Measurements from ENCODE around the gene ZNF491.
A peak's percentile ranks its signal among the peaks of the same experiment; 100 is the strongest.
"Not testable (repeated sequence)": the region's sequence is repeated elsewhere in the genome, so short reads cannot be mapped to it uniquely, and the experiment has no call there.

The ZNF491 gene

DNA sequence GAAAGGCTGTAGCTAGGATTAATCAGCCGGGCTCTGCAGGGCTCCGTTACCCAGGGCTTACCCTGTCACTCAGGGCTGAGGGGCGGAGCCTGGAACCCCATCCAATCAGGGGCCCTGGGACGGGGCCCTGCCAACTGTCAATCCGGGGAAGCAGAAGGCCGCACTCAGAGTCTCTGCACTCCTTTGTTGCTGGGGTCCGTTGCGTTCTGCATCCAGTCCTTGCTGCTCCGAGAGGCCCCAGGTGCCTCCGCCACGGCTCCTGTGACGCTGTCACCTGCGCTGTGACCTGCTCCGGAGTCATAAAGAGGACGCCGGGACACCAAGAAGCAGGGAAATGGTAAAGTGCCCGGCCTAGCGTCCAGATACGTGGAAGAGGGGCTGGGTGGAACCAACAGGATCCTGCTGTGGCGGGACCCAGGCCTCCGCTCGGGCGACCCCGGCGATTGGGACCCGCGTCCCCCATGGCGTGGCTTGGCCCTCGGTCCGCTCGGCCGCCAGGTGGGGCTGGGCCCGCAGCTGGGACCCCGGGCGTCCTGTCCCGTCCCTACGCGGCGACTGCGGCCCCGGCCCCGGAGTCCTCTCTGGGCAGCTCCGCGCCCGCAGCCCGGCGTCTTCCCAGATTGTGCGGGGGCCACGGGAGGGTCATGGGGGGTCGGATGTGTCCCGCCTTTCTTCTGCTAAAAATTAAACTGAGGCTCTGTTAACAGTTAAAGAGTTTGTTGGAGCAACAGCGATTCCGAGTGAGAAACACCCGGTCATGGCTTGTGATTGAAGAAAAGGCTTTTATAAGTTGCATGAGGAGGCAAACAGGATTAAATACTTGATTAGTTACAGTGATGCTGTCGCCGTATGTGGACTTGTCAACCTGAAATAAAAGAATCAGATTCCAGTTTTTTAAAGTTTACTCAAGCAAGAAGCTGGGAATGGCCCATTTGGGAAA is at the start of gene ZNF491:
TSS of gene ZNF491 (plus strand) at position 133 of the 940 bp plus-strand sequence. CDS start 7,431 bp downstream, outside the sequence.
- DNase-seq (ENCODE audit: low read depth, low spot score): peak; percentile 96

DNA sequence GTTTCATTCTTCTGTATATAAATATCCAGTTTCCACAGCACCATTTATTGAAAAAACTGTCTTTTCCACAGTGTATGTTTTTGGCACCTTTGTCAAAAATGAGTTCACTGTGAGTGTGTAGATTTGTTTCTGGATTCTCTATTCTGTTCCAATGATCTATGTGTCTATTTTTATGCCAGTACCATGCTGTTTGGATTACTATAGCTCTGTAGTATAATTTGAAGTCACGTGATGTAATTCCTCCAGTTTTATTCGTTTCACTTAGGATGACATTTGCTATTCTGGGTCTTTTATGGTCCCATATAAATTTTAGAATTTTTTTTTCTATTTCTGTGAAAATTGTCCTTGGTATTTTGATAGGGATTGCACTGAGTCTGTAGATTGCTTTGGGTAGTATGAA is 48.6 kb upstream of the ZNF491 start:
- no peak for DNase-seq (ENCODE audit: low read depth, low spot score)

- DNase-seq (ENCODE audit: low read depth, low spot score): no peak
Measured at GRCh38 chr19:11752244-11752736, 46.0 kb upstream of the ZNF491 start.

GRCh38 chr19:11754663-11755062 is 43.7 kb upstream of the ZNF491 start:
- DNase-seq (ENCODE audit: low read depth, low spot score): no peak

DNA sequence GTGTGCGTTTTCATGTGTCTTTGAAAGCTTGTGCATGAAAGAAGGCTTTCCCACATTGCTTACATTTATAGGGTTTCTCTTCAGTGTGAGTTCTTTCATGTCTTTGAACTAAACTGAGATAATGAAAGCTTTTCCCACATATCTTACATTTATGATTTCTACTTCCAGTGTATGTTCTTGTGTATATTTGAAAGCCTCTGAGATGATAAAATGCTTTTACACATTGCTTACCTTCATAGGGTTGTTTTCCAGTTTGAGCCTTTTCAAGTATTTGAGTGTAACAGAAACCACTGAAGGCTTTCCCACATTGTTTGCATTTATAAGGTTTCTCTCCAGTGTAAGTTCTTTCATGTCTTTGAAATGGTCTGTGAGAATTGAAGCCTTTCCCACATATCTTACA is 41.4 kb upstream of the ZNF491 start:
- DNase-seq (ENCODE audit: low read depth, low spot score): no peak

GRCh38 chr19:11759805-11760204 is 38.5 kb upstream of the ZNF491 start:
- no peak for DNase-seq (ENCODE audit: low read depth, low spot score)

DNA sequence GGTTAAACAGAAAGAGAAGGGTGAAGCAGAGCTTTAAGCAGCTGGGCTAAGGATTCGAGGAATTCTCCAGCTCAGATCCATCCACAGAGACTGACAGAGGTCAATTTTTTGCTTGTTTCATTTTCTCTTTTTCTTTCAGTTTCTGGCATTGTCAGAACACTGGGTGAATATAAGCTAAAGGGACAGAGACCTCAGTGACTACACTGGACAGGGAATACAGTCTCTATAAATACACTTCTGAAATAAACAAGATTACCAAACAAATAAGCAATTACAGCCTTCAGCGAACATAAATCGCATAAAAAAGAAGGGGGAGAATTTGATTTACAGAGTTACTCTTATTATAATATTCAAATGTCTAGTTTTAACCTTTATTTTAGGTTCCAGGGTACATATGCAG is 35.2 kb upstream of the ZNF491 start:
- no peak for DNase-seq (ENCODE audit: low read depth, low spot score)

DNA sequence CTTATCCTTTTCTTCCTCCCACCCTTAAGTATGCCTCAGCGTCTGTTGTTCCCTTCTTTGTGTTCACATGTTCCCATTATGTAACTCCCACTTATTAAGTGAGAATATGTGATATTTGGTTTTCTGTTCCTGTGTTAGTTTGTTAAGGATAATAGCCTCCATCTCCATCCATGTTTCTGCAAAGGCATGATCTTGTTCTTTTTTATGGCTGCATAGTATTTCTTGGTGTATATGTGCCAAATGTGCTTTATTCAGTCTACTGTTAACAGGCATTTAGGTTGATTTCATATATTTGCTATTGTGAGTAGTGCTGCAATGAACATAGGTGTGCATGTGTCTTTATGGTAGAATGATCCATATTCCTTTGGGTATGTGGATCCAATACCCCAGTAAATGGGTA is 34.7 kb upstream of the ZNF491 start:
- no peak for DNase-seq (ENCODE audit: low read depth, low spot score)

DNA sequence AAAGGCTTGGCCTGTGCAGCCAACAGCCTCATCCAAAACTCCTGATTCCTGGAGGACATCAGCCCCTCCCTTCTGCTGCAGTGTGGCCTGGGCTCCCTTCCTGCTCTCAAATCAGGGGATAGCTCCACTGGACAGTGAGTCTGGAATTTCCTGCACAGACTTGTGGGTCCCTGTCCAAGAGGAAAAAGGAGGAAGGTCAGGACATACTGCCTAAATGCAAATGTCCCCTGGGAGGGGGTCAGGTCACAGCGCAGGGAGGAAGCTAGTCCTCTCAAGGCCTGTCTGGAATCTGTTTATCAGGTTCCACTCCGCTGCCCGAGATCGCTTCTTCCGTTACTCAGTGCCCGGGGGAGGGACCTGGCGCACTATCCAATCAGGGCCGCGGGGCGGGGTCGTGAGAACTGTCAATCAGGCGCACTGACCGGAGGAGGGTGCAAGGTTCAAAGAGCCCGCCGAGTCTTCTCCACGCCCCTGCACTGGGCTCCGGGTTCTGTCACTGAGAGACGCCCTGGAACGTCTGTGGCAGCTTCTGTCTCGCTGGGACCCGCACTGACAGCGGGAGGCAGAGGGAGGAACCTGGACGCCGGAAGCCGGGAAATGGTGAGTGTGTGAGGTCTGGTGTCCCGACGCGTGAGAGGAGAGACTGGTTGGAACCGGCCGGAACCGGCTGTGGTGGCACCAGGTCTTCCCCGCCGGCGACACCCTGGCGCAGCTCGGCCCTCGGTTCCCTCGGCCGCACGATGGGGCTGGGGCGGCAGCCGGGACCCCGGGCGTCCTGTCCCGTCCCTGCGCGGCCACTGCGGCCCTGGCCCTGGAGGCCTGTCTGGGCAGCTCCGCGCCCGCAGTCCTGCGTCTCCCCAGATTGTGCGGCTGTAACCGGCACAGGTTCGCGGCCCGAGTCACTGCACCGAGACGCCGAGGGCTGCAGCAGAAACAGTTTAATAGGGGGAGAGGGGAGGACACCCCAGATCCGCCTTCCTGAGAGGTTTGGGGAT is 31.4 kb upstream of the ZNF491 start, which contains the start of gene ZNF441:
TSS of gene ZNF441 (plus strand) at position 404 of the 995 bp plus-strand sequence. CDS start at position 598, 194 bp downstream.
- peak; percentile 98 for DNase-seq (ENCODE audit: low read depth, low spot score)

DNA sequence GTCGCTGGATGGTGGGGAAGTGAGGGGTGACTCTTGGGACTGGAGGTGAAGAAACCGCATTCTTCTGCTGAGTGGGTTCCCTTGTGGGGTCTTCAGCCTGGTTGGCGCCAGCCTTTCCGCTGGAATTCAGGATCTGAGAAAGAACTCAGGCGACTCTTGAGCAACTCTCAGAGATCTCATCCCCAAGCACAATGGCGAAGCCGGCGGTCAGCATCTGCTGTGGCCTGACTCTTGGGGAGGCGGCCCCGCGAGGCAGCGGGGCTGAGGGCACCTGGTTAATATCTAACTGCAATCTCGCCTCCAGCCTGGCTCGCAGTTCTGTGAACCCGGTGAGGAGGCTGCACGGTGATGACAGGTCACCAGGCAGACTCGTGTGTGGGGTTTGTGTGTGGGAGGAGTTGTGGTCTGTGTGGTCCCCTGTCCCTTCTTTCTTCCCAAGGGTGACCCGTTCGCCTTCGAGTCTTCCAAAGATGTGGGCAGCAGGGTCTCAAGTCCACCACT is 30.6 kb upstream of the ZNF491 start:
- DNase-seq (ENCODE audit: low read depth, low spot score): peak; percentile 67

DNA sequence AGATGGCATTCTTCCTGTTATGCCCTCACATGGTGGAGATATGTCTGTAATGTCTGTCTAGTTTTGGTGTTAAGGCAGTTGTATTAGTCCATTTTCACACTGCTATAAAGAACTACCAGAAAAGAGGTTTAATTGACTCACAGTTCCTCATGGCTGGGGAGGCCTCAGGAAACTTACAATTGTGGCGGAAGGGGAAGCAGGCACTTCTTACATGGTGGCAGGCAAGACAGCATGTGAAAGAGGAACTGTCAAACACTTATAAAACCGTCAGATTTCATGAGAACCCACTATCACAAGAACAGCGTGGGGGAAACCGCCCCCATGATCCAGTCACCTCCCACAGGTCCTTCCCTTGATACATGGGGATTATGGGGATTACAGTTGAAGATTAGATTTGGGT is 28.3 kb upstream of the ZNF491 start:
- no peak for DNase-seq (ENCODE audit: low read depth, low spot score)

DNA sequence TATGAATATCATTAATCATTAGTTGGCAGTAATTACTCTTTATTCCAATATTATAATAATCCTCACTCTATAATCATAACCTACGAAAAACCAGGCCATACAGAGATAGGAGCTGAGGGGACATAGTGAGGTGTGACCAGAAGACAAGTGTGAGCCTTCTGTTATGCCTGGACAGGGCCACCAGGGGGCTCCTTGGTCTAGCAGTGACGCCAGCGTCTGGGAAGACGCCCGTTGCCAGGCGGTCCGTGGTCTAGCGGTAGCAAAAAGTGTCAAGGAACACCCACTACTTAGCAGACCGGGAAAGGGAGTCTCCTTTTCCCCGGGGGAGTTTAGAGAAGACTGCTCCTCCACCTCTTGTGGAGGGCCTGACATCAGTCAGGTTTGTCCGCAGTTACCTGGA is 26.8 kb upstream of the ZNF491 start:
- not testable (repeated sequence) for DNase-seq (ENCODE audit: low read depth, low spot score)

- not testable (repeated sequence) for DNase-seq (ENCODE audit: low read depth, low spot score)
Measured at GRCh38 chr19:11776669-11777068, 21.7 kb upstream of the ZNF491 start.

DNA sequence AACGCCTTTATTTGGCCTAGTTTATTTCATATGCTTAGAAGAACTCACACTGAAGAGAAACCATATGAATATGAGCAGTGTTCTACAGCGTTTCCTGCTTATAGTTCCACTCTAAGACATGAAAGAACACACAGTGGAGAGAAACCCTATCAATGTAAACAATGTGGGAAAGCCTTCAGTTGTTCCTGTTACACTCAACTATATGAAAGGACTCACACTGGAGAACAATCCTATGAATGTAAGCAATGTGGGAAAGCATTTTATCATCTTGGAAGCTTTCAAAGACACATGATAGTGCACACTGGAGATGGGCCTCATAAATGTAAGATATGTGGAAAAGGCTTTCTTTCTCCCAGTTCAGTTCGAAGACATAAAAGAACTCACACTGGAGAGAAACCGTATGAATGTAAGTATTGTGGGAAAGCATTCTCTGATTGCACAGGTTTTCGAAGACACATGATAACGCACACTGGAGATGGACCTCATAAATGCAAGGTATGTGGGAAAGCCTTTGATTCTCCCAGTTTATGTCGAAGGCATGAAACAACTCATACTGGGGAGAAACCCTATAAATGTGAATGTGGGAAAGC is 17.8 kb upstream of the ZNF491 start:
- DNase-seq (ENCODE audit: low read depth, low spot score): no peak

GRCh38 chr19:11781295-11782057 is 16.8 kb upstream of the ZNF491 start:
- DNase-seq (ENCODE audit: low read depth, low spot score): no peak

DNA sequence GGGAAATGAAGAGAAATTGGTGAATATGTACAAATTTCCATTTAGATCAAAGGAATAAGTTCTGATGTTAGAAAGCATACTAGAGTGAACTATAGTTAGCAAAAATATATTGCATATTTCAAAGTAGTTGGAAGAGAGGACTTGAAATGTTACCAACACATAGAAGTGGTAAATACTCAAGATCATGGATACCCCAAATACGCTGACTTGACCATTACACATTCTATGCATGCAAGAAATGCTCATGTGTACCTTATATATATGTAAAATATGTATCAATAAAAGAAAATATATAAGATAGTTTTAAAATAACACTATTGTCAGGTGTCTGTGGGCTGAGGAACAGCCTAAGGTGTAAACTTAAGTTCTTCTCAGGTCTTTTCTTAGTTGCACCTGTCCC is 14.6 kb upstream of the ZNF491 start:
- no peak for DNase-seq (ENCODE audit: low read depth, low spot score)

GRCh38 chr19:11784356-11784755 is 14.0 kb upstream of the ZNF491 start:
- DNase-seq (ENCODE audit: low read depth, low spot score): no peak

- DNase-seq (ENCODE audit: low read depth, low spot score): no peak
Measured at GRCh38 chr19:11787536-11787935, 10.8 kb upstream of the ZNF491 start.

DNA sequence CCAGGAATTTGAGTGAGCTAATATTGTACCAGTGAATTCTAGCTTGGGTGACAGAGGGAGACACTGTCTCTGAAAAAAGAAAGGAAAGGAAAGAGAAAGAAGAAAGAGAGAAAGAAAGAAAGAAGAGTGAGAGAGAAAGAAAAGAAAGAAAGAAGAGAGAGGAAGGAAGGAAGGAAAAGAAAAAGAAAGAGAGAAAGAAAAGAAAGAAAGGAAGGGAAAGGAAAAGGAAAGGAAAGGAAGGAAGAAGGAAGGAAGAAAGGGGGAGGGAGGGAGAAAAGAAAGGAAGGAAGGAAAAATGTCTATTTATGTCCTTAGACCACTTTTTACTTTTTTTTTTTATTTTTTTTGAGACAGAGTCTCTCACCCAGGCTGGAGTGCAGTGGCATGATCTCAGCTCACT is 5.4 kb upstream of the ZNF491 start:
- no peak for DNase-seq (ENCODE audit: low read depth, low spot score)

- DNase-seq (ENCODE audit: low read depth, low spot score): peak; percentile 85
Measured at GRCh38 chr19:11797491-11797890, 832 bp upstream of the ZNF491 start.
